OCI-LY7 (cell line): ENCODE data around the gene MRPL9. TPM values are rescaled to one million over a fixed set of nuclear protein-coding genes. Genes with fewer than 3 reads are reported as not detected.
A peak's percentile ranks its signal among the peaks of the same experiment; 100 is the strongest.

Experiments
- BruUV-seq: library from RNA; stranded (reverse); fragments of 400-500 nt; replicated peaks from 2 replicates; lab custom pipeline; 2021; lab: Mats Ljungman, UMichigan
- CTCF ChIA-PET: fragments of 300-600 bp; sonication (Branson Sonifier 250); formaldehyde crosslinking; loops from one replicate; lab custom pipeline; 2022; ENCODE audit warnings: antibody characterized with exemption; ENCODE audit not compliant: unreplicated experiment; lab: Charles Lee
- POLR2A ChIA-PET: fragments of 300-600 bp; sonication (Branson Sonifier 250); formaldehyde crosslinking; loops from one replicate; lab custom pipeline; 2022; ENCODE audit warnings: antibody characterized with exemption; lab: Charles Lee
- DNase-seq: peaks from one replicate; pipeline ENCODE4 v3.0.0-alpha.2; 2015; ENCODE audit warnings: low spot score
- H2AFZ ChIP-seq: fragments of 200-600 bp; sonication (generic), shearing (Covaris generic); 2 replicates; pipeline ENCODE4 v1.6.1; 2014; ENCODE audit warnings: mild to moderate bottlenecking, antibody characterized with exemption, low read length, moderate library complexity
- H3K27ac ChIP-seq: fragments of 200-600 bp; sonication (generic); 2 replicates; pipeline ENCODE4 v1.5.1; 2014; ENCODE audit warnings: mixed run types, low read depth, mild to moderate bottlenecking, moderate library complexity, low read length, inconsistent platforms; ENCODE audit not compliant: poor library complexity, severe bottlenecking
- H3K36me3 ChIP-seq: fragments of 200-600 bp; sonication (generic); 2 replicates; pipeline ENCODE4 v1.6.1; 2014; ENCODE audit warnings: mild to moderate bottlenecking, antibody characterized with exemption, low read length, moderate library complexity, mixed read lengths; ENCODE audit not compliant: insufficient read depth
- H3K4me1 ChIP-seq: fragments of 200-600 bp; sonication (generic); 2 replicates; pipeline ENCODE4 v1.5.1; 2014; ENCODE audit warnings: mild to moderate bottlenecking, low read length; ENCODE audit not compliant: insufficient read depth, poor library complexity, severe bottlenecking
- H3K4me2 ChIP-seq: fragments of 200-600 bp; sonication (generic); 2 replicates; pipeline ENCODE4 v1.6.1; 2014; ENCODE audit warnings: mild to moderate bottlenecking, low read length
- H3K4me3 ChIP-seq: fragments of 200-600 bp; sonication (generic); 2 replicates; pipeline ENCODE4 v1.5.1; 2014; ENCODE audit warnings: mild to moderate bottlenecking, low read depth, low read length; ENCODE audit not compliant: poor library complexity, severe bottlenecking
- H3K79me2 ChIP-seq: fragments of 200-600 bp; sonication (generic); 2 replicates; pipeline ENCODE4 v1.6.1; 2016; ENCODE audit warnings: low read depth, mild to moderate bottlenecking, low read length, moderate library complexity, mixed read lengths; ENCODE audit not compliant: insufficient read depth
- H3K9me2 ChIP-seq: fragments of 200-600 bp; sonication (generic); 2 replicates; pipeline ENCODE4 v1.6.1; 2016; ENCODE audit warnings: mild to moderate bottlenecking, low read length, mixed read lengths; ENCODE audit not compliant: insufficient read depth
- H3K9me3 ChIP-seq: fragments of 200-600 bp; sonication (generic); 2 replicates; pipeline ENCODE4 v1.6.1; 2014; ENCODE audit warnings: mild to moderate bottlenecking, mixed run types, low read length, mixed read lengths
- H4K20me1 ChIP-seq: fragments of 200-600 bp; sonication (generic); 2 replicates; pipeline ENCODE4 v1.6.1; 2014; ENCODE audit warnings: mild to moderate bottlenecking, antibody characterized with exemption, low read length, moderate library complexity, mixed read lengths; ENCODE audit not compliant: insufficient read depth
- CTCF ChIP-seq: fragments of 200-600 bp; sonication (generic); conservative IDR thresholded peaks from 2 replicates; pipeline ENCODE4 v1.5.1; 2014; ENCODE audit warnings: mild to moderate bottlenecking, antibody characterized with exemption, low read length, moderate library complexity, mixed read lengths
- EZH2phosphoT487 ChIP-seq: fragments of 200-600 bp; sonication (generic); IDR thresholded peaks from 2 replicates; pipeline ENCODE4 v1.6.1; 2018; ENCODE audit warnings: low read depth, borderline replicate concordance, mild to moderate bottlenecking, mixed run types, antibody characterized with exemption, low read length, moderate library complexity, mixed read lengths
- intact Hi-C: fragments of 100-400 bp; cut with micrococcal nuclease; formaldehyde crosslinking; loops from one replicate; pipeline ENCODE4 v1.10.0; 2022; ENCODE audit not compliant: unreplicated experiment
- small RNA-seq: library from RNA; depleted of rRNA; stranded (forward); fragments of <200 nt; gene quantifications from one replicate; pipeline ENCODE3, GENCODE V24; 2014
- total RNA-seq, 2 experiments: library from RNA; depleted of rRNA in 1 of 2; stranded (reverse); fragments of >200 nt in 1 of 2; shearing (Covaris generic) in 1 of 2; gene quantifications; 2 replicates each; pipeline ENCODE4 v1.2.3, GENCODE V29; 2014 to 2022

The MRPL9 gene
- total RNA-seq, 2 experiments from 2014 or later, result 98.6 to 107 TPM

- Histone ChIP-seq H3K4me1 (no peaks in the 10 kb centered on the region), H3K9me2 (no peaks in the 10 kb centered on the region), H3K9me3 (no peaks in the 10 kb centered on the region), H3K36me3 (no peaks in the 10 kb centered on the region), H3K4me3 (no peak overlapping the region), H2AFZ (no peak overlapping the region), H3K79me2 (no peaks in the 10 kb centered on the region), H3K4me2 (no peak overlapping the region), H4K20me1 (no peaks in the 10 kb centered on the region), H3K27ac (no peak overlapping the region)
- intact Hi-C loops, result no loop called here
- ChIA-PET CTCF (no interaction called here), POLR2A (no interaction called here)
- no peak for DNase-seq
- TF ChIP-seq CTCF (no peak), EZH2phosphoT487 (no peak)
- BruUV-seq, result no TSS peak
Observed at GRCh38 chr1:151711044-151711800, 52.1 kb downstream of the MRPL9 start.

GRCh38 chr1:151710187-151710840 is 53.0 kb downstream of the MRPL9 start:
- no peak overlapping the region for H2AFZ ChIP-seq
- H3K4me1 ChIP-seq, result no peaks in the 10 kb centered on the region
- intact Hi-C loops, result no loop called here
- H4K20me1 ChIP-seq, result no peaks in the 10 kb centered on the region
- H3K4me3 ChIP-seq, result no peak overlapping the region
- H3K36me3 ChIP-seq, result no peaks in the 10 kb centered on the region
- TF ChIP-seq CTCF (no peak), EZH2phosphoT487 (no peak)
- ChIA-PET CTCF (no interaction called here), POLR2A (no interaction called here)
- no peaks in the 10 kb centered on the region for H3K9me3 ChIP-seq
- DNase-seq, result peak; percentile 5
- H3K4me2 ChIP-seq, result no peak overlapping the region
- H3K79me2 ChIP-seq, result no peaks in the 10 kb centered on the region
- H3K9me2 ChIP-seq, result no peaks in the 10 kb centered on the region
- H3K27ac ChIP-seq, result no peak overlapping the region
- no TSS peak for BruUV-seq

Small RNA genes lying within 50 kb of the gene (small RNA-seq; reads per million reads assigned to genes)
- not detected for gene RNU6-662P

Other genes with a start within 250 kb of the MRPL9 start
- 0.06 TPM in 1 of 2 replicates, not detected in the other for gene TUFT1, start 223.2 kb downstream of the MRPL9 start, total RNA-seq (2014; rRNA removed; shearing (Covaris generic))
- 0.13 TPM in 1 of 2 replicates, not detected in the other for gene TUFT1, start 223.2 kb downstream of the MRPL9 start, total RNA-seq (2022)
- gene SNX27, start 151.4 kb downstream of the MRPL9 start, total RNA-seq (2014; rRNA removed; shearing (Covaris generic)), result 13.5 and 16.4 TPM in 2 replicates
- gene SNX27, start 151.4 kb downstream of the MRPL9 start, total RNA-seq (2022), result 31.6 and 32.0 TPM in 2 replicates
- gene CELF3, start 46.7 kb downstream of the MRPL9 start, total RNA-seq (2014; rRNA removed; shearing (Covaris generic)), result not detected in 2 replicates
- gene CELF3, start 46.7 kb downstream of the MRPL9 start, total RNA-seq (2022), result not detected in 2 replicates
- not detected in 2 replicates for gene RIIAD1, start 42.0 kb downstream of the MRPL9 start, total RNA-seq (2014; rRNA removed; shearing (Covaris generic))
- gene RIIAD1, start 42.0 kb downstream of the MRPL9 start, total RNA-seq (2022), result not detected in 2 replicates
- gene TDRKH, start 27.0 kb upstream of the MRPL9 start, total RNA-seq (2014; rRNA removed; shearing (Covaris generic)), result 7.2 and 10.2 TPM in 2 replicates
- 21.1 and 22.8 TPM in 2 replicates for gene TDRKH, start 27.0 kb upstream of the MRPL9 start, total RNA-seq (2022)
- not detected in 2 replicates for gene LINGO4, start 41.9 kb upstream of the MRPL9 start, total RNA-seq (2014; rRNA removed; shearing (Covaris generic))
- gene LINGO4, start 41.9 kb upstream of the MRPL9 start, total RNA-seq (2022), result not detected in 2 replicates
- not detected in 2 replicates for gene RORC, start 68.3 kb upstream of the MRPL9 start, total RNA-seq (2014; rRNA removed; shearing (Covaris generic))
- not detected in 2 replicates for gene RORC, start 68.3 kb upstream of the MRPL9 start, total RNA-seq (2022)
- gene C2CD4D, start 76.3 kb upstream of the MRPL9 start, total RNA-seq (2014; rRNA removed; shearing (Covaris generic)), result not detected in 2 replicates
- not detected in 2 replicates for gene C2CD4D, start 76.3 kb upstream of the MRPL9 start, total RNA-seq (2022)
- gene THEM5, start 90.2 kb upstream of the MRPL9 start, total RNA-seq (2014; rRNA removed; shearing (Covaris generic)), result not detected in 2 replicates
- gene THEM5, start 90.2 kb upstream of the MRPL9 start, total RNA-seq (2022), result not detected in 2 replicates
- 7.2 TPM in 2 replicates for gene THEM4, start 146.0 kb upstream of the MRPL9 start, total RNA-seq (2014; rRNA removed; shearing (Covaris generic))
- 21.5 and 23.3 TPM in 2 replicates for gene THEM4, start 146.0 kb upstream of the MRPL9 start, total RNA-seq (2022)
- gene S100A10, start 230.4 kb upstream of the MRPL9 start, total RNA-seq (2014; rRNA removed; shearing (Covaris generic)), result not detected in 2 replicates
- 2.6 and 4.1 TPM in 2 replicates for gene S100A10, start 230.4 kb upstream of the MRPL9 start, total RNA-seq (2022)